Body of pancreas (tissue), 4 donors: ENCODE data around the gene SMIM30.

Experiments used
- POLR2A ChIP-seq, 3 donors: fragments of 450-650 bp; IDR thresholded peaks; one replicate each; pipeline ENCODE4 v1.6.1; 2016; ENCODE audit warnings: antibody characterized with exemption in 3 of 3, mild to moderate bottlenecking in 2 of 3
- TF ChIP-seq, protein P1 (sequence below), 7 experiments: fragments of 450-650 bp in 4 of 7; fragments of 200-600 bp in 3 of 7; sonication (generic) in 3 of 7; IDR thresholded peaks; one replicate each; pipeline ENCODE4 v1.5.1; 2016 to 2019; ENCODE audit warnings: antibody characterized with exemption in 7 of 7

DNA sequence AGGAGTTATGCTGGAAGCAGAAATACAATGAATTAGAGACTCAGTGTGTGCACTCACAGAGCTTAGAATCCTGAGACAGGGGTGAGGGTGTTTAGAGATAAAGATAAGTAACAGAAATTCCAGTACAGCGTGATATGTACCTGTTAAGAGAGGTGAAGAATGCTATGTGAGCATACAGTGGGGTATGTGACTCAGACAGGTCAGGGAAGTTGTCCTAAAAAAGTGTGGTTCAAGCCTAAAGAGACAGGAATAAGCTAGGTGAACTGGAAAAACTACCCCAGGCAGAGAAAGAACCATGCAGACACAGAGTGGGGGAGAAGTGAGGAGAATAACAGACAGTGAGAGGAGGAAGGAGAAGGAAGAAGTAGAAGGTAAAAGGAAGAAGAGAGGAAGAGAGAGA, 8.6 kb downstream of the SMIM30 start:
- no peak for TF ChIP-seq POLR2A (IDR thresholded peaks at IDR 0.05)
- TF ChIP-seq, protein P1, sequence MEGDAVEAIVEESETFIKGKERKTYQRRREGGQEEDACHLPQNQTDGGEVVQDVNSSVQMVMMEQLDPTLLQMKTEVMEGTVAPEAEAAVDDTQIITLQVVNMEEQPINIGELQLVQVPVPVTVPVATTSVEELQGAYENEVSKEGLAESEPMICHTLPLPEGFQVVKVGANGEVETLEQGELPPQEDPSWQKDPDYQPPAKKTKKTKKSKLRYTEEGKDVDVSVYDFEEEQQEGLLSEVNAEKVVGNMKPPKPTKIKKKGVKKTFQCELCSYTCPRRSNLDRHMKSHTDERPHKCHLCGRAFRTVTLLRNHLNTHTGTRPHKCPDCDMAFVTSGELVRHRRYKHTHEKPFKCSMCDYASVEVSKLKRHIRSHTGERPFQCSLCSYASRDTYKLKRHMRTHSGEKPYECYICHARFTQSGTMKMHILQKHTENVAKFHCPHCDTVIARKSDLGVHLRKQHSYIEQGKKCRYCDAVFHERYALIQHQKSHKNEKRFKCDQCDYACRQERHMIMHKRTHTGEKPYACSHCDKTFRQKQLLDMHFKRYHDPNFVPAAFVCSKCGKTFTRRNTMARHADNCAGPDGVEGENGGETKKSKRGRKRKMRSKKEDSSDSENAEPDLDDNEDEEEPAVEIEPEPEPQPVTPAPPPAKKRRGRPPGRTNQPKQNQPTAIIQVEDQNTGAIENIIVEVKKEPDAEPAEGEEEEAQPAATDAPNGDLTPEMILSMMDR (IDR thresholded peaks at IDR 0.05) = no peak
